ENCODE data around the gene MYT1. TPM values are rescaled to one million over a fixed set of nuclear protein-coding genes. Genes with fewer than 3 reads are reported as not detected.

MYT1 gene
- total RNA-seq, 1 experiment from 2014 or later = not detected

DNA sequence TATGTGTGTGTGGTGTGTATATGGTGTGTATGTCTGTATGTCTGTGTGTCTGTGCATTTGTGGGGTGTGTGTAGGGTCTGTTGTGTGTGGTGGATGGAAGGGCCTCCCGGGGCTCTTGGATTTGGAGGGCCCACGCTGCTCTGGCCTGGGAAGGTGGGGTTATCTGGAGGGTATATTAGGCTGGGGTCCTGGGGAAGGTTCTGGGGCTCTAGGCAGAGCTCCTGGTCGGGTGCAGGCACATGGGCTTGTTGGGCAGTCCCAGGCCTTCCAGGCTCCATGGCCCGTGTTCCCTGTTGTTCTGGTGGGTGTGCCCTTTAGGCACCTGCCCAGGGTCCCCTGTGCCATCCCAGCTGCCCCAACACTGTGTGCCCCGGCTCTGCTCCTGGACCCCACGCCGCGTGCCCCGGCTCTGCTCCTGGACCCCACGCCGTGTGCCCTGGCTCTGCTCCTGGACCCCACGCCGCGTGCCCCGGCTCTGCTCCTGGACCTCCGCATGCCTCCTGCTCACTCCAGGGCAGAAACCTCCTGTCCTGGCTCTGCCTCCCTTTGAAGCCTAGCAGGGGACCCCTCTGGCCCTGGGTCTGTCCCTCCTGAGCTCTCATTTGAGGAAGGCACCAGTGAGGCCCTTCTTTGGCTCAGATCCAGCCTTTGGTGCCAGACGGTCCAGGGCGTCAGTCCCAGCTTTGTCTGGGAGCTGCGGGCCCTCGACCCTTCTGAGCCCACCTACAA lies 10.2 kb upstream of the MYT1 start:
- no peak for DNase-seq (ENCODE audit: low read depth)

GRCh38 chr20:64154590-64155257 lies 9.5 kb upstream of the MYT1 start:
- DNase-seq (ENCODE audit: low read depth) = no peak

DNA sequence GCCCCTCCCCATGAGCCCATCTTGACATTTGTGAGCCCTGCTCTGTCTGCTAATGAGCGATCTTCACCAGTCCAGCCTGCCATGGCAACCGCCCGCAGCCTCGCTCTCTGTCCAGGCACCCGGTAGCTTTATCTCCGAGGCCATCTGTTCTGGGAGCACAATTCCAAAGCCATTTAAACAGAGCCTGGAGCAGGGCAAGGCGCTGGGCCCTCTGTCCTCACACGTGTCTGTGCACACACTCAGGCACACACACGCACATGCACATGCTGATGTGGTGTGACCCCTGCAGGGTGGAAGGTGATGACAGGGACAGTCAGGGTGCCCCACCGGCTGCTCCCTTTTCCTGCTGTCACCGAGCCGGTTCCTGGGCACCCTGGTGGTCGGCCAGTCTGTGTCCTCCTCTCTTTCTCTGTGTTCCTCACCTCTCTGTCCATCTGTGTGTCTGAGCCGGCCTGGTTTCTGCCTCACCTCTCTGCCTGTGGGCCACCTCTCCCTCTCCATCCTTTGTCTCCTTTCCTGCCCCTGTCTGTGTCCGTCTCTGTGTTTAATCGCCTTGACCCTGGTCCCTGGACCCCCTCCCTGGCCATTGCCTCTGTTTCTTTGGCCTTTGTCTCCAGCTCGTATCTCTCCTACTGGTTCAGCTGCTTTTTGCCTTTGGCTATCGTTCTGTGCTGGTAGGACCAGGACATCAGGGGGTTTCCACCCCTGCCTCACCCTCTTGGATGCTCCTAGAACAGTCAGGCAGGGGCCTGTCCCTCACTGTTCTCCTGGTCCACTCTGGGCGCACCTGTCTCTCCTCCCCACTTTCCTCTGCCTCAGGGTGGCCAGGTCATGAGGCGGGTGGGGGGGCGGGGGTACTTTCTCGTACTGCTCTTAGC lies 8.8 kb upstream of the MYT1 start:
- DNase-seq (ENCODE audit: low read depth) = no peak

DNA sequence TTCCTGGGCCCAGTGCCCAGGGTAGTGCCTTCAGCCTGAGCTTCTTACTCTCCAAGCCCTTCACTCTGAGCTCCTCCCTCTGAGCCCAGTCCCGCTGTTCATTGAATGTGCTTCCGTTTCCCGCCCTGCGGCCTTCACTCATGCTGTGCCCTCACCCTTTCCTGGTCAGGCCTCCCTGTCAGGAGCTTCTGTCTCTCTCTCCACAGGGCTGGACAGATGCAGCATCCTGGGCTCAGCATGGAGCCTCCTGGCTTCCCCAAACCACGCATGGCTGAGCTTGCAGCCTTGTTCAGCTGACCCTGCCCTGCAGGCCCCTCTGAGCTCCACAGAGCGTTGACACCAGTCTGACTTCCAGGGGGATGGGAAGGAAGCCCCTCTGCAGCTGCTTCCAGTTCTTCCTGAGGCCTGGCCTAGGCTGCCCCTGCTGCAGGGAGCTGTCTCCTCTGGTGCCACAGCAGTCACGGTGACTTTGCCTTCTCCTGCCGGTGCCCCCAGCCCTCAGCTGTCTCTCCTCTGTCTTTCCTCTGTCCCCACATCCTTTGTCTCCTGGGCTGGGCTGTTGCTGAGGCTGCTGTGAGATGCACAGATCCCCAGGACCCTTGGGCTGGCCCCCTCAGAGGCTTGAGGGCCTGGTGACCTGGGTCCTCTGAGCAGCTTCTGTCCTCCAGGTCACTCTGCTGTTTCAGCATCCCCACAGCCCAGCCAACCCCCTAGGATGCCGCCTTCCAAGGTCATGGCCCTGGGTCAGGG lies 7.9 kb upstream of the MYT1 start:
- DNase-seq (ENCODE audit: low read depth) = no peak

GRCh38 chr20:64156886-64157875 lies 7.1 kb upstream of the MYT1 start:
- no peak for DNase-seq (ENCODE audit: low read depth)

DNA sequence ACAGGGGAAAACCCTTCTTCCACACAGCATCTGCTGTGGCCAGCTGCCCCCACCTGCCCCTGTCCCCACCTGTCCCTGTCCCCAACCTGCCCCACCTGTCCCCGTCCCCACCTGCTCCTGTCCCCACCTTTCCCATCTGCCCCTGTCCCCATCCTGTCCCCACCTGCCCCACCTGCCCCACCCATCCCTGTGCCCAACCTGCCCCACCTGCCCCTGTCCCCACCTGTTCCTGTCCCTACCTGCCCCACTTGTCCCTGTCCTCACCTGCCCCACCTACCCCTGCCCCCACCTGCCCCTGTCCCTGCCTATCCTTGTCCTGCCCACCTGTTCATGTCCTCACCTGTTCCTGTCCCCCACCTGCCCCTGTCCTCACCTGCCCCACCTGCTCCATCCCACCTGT lies 6.4 kb upstream of the MYT1 start:
- DNase-seq (ENCODE audit: low read depth) = no peak

DNA sequence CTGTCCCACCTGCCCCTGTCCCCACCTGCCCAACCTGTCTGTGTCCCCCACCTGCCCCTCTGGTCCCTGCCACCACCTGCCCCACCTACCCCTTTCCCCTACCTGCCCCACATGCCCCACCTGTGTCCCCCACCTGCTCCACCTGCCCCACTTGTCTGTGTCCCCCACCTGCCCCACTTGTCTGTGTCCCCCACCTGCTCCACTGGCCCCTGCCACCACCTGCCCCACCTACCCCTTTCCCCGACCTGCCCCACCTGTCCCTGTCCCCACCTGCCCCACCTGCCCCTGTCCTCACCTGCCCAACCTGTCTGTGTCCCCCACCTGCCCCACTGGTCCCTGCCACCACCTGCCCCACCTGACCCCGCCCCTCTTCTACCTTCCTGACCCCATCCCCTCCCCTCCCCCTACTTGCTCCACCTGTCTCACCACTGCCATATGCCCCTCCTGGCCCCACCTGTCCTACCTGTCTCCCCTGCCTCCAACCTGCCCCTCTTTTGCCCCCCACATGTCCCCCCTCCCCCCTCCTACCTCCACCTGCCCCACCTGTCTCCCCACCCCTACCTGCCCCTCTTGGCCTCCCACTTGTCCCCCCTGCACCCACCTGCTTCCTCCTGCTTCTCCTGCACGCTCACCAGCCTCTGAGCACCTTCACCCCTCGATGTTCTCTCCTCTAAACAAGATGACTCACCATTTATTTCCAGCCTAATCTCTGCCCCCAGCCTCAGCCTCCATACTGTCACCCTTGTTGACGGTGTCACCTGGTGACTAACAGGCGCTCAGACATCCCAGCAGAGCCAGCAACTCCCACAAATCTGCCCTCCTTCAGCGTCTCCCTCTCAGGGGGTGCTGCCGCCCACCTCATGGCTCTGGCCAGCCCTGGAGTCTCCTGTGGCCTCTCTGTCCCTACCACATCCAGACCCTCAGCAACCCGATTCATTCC lies 5.6 kb upstream of the MYT1 start:
- DNase-seq (ENCODE audit: low read depth) = no peak

- DNase-seq (ENCODE audit: low read depth) = no peak
Measured at GRCh38 chr20:64159286-64159680, 5.0 kb upstream of the MYT1 start.

DNA sequence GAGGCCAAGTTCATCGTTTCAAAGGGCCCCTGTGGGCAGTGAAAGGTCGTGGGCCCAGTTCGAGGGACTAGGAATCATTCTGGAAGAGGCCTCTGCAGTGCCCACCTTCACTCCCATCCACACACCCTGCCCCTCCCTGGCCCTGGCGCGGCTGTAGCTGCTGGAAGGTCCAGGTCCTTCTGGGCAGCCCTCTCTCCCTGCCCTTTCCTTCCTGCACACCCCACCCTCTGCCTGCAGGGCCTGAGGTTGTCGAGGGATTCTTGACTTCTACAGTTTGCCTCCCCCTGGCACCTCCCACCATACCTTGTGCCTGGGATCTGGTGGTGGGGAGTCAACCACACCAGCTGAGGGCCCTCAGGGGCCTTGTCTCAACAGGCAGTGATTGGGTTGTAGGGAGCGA lies 4.5 kb upstream of the MYT1 start:
- DNase-seq (ENCODE audit: low read depth) = no peak

- no peak for DNase-seq (ENCODE audit: low read depth)
Measured at GRCh38 chr20:64160118-64160517, 4.1 kb upstream of the MYT1 start.

- no peak for DNase-seq (ENCODE audit: low read depth)
Measured at GRCh38 chr20:64160526-64161355, 3.5 kb upstream of the MYT1 start.

DNA sequence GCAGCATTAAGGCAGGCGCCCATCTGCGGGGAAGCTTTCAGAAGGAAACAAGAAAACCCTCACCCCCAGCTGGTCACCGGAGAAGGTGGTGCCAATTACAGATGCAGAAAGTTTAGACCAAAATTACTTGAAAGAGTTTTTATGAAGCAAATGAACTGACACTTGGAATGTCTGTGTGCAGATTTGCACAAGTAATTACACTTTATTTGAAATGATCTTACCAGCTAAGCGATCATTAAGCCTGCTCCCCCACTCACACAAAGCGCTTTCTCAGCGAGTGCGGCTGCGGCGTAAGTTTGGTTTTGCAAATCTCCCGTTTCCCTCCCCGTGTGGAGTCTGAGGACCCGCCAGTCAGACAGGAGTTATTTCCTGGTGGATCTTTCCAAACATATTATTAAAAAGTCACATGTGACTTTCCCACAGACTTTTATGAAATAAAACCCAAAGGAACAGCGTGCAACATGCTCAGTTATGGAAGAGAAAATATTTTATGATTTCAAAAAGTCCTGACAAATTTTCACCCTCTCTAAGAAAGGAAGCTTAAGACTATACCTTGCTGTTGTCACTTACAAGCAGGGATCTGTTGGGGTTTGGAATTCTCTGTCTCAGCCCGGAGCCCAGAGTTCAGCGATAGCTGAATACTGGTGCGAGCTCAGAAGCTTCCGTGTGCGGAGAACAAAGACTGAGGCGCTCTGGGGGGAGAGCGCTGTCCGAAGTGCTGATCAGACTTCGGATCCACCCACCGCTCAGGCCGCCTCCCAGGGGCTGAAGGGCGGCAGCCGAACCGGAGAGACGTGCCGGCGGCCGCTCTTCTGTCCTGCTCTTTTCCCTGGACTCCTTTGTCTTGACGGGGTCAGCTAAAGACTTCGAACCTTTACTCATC lies 2.7 kb upstream of the MYT1 start:
- peak; percentile 65 for DNase-seq (ENCODE audit: low read depth)

DNA sequence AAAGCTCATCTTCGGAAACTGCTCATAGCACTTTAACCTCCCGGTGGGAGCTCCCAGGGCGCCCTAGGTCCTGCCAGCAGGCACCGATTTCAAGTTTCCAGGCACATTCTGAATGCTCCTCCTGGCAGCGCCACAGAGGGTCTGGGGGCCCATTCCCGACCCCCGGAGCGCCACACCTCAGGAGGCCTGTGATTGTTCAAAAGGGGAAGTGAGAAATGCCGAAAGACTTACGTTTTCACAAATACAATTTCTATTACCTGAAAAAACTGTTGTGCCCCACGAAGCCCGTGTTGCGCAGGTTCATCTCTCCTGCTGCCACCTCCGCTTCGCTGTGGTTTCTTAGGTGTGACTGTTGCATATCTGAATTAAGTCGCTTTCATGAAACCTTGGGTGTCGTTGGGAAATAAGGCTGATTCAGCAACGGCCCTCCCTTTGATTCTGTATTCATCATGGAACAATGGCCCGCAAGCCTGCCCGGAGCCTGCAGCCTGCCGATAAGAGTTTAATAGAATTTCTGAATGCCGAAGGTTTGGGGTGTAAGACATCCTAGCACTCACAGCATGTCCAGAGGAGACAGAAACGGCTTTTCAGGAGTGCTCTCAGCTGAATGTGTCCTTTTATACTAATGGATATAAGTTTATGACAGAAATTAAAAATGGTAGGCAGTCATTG lies 1.9 kb upstream of the MYT1 start:
- DNase-seq (ENCODE audit: low read depth) = no peak

DNA sequence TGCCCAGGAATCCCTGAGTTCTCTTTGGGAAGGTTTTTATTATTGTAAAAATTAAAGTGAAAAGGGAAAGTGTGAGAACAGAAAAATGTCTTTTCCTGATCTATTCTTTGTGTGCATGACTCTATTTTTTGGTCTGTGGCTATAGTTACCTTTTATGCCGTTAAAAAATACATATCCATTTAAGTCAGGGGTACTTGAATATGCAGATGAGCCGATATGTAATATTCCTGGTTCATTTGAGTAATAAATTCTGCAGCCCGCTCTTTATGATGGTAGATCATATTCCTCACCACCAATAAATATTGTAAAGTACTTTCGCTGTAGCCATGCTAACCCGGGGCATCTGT lies 503 bp upstream of the MYT1 start:
- DNase-seq (ENCODE audit: low read depth) = no peak

DNA sequence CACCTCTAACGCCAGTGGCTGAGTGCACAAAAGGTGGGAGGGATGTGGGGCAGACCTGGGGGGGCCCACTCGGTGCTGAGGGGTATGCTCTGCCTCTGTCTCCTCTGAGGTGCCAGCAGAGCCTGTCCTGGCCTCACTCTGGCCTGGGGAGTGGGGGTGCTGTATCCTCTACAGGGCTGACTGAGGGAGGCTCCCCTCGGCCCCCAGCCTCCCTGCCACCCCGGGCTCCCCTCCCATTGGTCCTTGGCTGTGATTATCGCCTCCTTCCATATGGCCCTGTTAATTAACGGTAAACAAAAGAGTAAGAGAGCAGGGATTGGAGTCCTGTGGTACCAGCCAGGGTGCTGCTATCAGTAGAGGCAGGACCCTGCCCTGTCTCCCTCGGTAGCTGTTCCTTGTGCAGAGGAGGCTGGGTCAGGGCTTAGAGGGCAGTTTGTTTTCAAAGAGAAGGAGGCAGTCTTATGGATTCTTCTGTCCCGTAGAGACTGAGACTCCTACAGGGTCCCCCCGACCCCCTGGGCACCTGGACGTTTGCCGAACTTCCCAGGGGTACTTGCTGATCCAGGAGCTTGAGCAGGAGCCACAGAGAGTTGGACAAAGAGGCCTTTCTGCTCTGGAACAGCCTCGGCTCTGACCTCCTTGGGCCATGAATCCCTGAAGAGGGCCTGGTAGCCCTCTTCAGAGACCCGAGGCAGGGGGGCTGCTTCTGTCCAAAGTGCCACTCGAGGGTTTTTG lies 1.8 kb downstream of the MYT1 start:
- DNase-seq (ENCODE audit: low read depth) = no peak
